Hepatocyte (in vitro differentiated cells): ENCODE data around the gene ALDOC. TPM values are rescaled to one million over a fixed set of nuclear protein-coding genes. Genes with fewer than 3 reads are reported as not detected.

Experiments used
- DNase-seq: peaks from one replicate; pipeline ENCODE4 v3.0.0-alpha.2; 2016; ENCODE audit warnings: low spot score
- H2AFZ ChIP-seq: fragments of 200-600 bp; sonication (generic); 2 replicates; pipeline ENCODE4 v1.6.0; 2016; ENCODE audit warnings: antibody characterized with exemption, mild to moderate bottlenecking
- H3K27ac ChIP-seq: fragments of 200-600 bp; sonication (generic); 2 replicates; pipeline ENCODE4 v1.5.1; 2016; ENCODE audit warnings: mild to moderate bottlenecking
- H3K27me3 ChIP-seq: fragments of 200-600 bp; sonication (generic); 2 replicates; pipeline ENCODE4 v1.6.1; 2016
- H3K36me3 ChIP-seq: fragments of 200-600 bp; sonication (generic); replicated peaks from 2 replicates; pipeline ENCODE4 v1.5.1; 2016; ENCODE audit warnings: low read depth; ENCODE audit not compliant: insufficient read depth
- H3K4me1 ChIP-seq: fragments of 200-600 bp; sonication (generic); 2 replicates; pipeline ENCODE4 v1.5.1; 2016; ENCODE audit warnings: mild to moderate bottlenecking, moderate library complexity; ENCODE audit not compliant: insufficient read depth
- H3K4me2 ChIP-seq: fragments of 200-600 bp; sonication (generic); 2 replicates; pipeline ENCODE4 v1.6.0; 2016
- H3K4me3 ChIP-seq: fragments of 200-600 bp; sonication (generic); 2 replicates; pipeline ENCODE4 v1.5.1; 2016; ENCODE audit warnings: mild to moderate bottlenecking
- H3K79me2 ChIP-seq: fragments of 200-600 bp; sonication (generic); 2 replicates; pipeline ENCODE4 v1.6.0; 2017; ENCODE audit warnings: mild to moderate bottlenecking
- H3K9me2 ChIP-seq: fragments of 200-600 bp; sonication (generic); replicated peaks from 2 replicates; pipeline ENCODE4 v1.6.0; 2017; ENCODE audit warnings: mild to moderate bottlenecking; ENCODE audit not compliant: insufficient read depth
- H3K9me3 ChIP-seq: fragments of 200-600 bp; sonication (generic); 2 replicates; pipeline ENCODE4 v1.5.1; 2016; ENCODE audit warnings: low read depth, mild to moderate bottlenecking
- H4K20me1 ChIP-seq: fragments of 200-600 bp; sonication (generic); 2 replicates; pipeline ENCODE4 v1.6.0; 2016; ENCODE audit warnings: mild to moderate bottlenecking; ENCODE audit not compliant: insufficient read depth, poor library complexity, severe bottlenecking
- EZH2 ChIP-seq: fragments of 200-600 bp; sonication (generic); IDR thresholded peaks from 2 replicates; pipeline ENCODE4 v1.6.1; 2016; ENCODE audit warnings: antibody characterized with exemption, mild to moderate bottlenecking, borderline replicate concordance
- EZH2phosphoT487 ChIP-seq: fragments of 200-600 bp; sonication (generic); IDR thresholded peaks from one replicate; pipeline ENCODE4 v1.6.1; 2018; ENCODE audit warnings: antibody characterized with exemption, mild to moderate bottlenecking, low read depth, moderate library complexity; ENCODE audit not compliant: unreplicated experiment, severe bottlenecking
- WGBS: methylation state at CpG from one replicate; pipeline ENCODE4 v1.1.6; 2016; ENCODE audit warnings: low lambda C conversion rate; ENCODE audit errors: missing lambda C conversion rate; 5-methylcytosine and 5-hydroxymethylcytosine counted together
- polyA plus RNA-seq: library from polyadenylated mRNA; unstranded; fragments of >200 nt; fragmentation: Nextera tagmentation; extraction: Ambion mirVana; gene quantifications from 2 replicates; pipeline ENCODE4 v1.2.1, GENCODE V29; 2016
- total RNA-seq: library from RNA; depleted of rRNA; stranded (reverse); fragments of >200 nt; gene quantifications from 2 replicates; pipeline ENCODE4 v1.2.3, GENCODE V29; 2014
- TF ChIP-seq, protein P1 (sequence below): fragments of 200-600 bp; sonication (generic); IDR thresholded peaks from 2 replicates; pipeline ENCODE4 v1.5.1; 2016; ENCODE audit warnings: antibody characterized with exemption, mild to moderate bottlenecking; ENCODE audit not compliant: poor library complexity

ALDOC gene
- total and polyA plus RNA-seq, 2 experiments from 2014 or later = 14.9 to 31.8 TPM

GRCh38 chr17:28573966-28574480 lies 2.7 kb downstream of the ALDOC start:
- Histone ChIP-seq H3K4me1 (peaks cover 12% of the 10 kb centered on the region), H3K4me2 (no peak overlapping the region), H3K9me2 (no peaks in the 10 kb centered on the region), H3K36me3 (no peaks in the 10 kb centered on the region), H3K27ac (no peak overlapping the region), H3K9me3 (no peaks in the 10 kb centered on the region), H4K20me1 (no peaks in the 10 kb centered on the region), H2AFZ (no peak overlapping the region), H3K79me2 (peaks cover 17% of the 10 kb centered on the region), H3K4me3 (no peak overlapping the region), H3K27me3 (no peaks in the 10 kb centered on the region)
- no peak for DNase-seq
- 95% methylated on average over 6 of the region's 6 CpGs for WGBS
- TF ChIP-seq EZH2phosphoT487 (no peak), EZH2 (no peak)
- TF ChIP-seq, protein P1, sequence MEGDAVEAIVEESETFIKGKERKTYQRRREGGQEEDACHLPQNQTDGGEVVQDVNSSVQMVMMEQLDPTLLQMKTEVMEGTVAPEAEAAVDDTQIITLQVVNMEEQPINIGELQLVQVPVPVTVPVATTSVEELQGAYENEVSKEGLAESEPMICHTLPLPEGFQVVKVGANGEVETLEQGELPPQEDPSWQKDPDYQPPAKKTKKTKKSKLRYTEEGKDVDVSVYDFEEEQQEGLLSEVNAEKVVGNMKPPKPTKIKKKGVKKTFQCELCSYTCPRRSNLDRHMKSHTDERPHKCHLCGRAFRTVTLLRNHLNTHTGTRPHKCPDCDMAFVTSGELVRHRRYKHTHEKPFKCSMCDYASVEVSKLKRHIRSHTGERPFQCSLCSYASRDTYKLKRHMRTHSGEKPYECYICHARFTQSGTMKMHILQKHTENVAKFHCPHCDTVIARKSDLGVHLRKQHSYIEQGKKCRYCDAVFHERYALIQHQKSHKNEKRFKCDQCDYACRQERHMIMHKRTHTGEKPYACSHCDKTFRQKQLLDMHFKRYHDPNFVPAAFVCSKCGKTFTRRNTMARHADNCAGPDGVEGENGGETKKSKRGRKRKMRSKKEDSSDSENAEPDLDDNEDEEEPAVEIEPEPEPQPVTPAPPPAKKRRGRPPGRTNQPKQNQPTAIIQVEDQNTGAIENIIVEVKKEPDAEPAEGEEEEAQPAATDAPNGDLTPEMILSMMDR = no peak

GRCh38 chr17:28573521-28573920 lies 3.2 kb downstream of the ALDOC start:
- H3K27ac ChIP-seq = no peak overlapping the region
- peaks cover 22% of the 10 kb centered on the region for H3K79me2 ChIP-seq
- no peak overlapping the region for H3K4me2 ChIP-seq
- no peak overlapping the region for H2AFZ ChIP-seq
- no peaks in the 10 kb centered on the region for H3K9me3 ChIP-seq
- TF ChIP-seq EZH2 (no peak), EZH2phosphoT487 (no peak)
- TF ChIP-seq, protein P1 = no peak
- H3K9me2 ChIP-seq = no peaks in the 10 kb centered on the region
- peaks cover 12% of the 10 kb centered on the region for H3K4me1 ChIP-seq
- WGBS = 98% methylated on average over 9 of the region's 9 CpGs
- H3K27me3 ChIP-seq = no peaks in the 10 kb centered on the region
- no peaks in the 10 kb centered on the region for H4K20me1 ChIP-seq
- DNase-seq = no peak
- H3K36me3 ChIP-seq = no peaks in the 10 kb centered on the region
- H3K4me3 ChIP-seq = no peak overlapping the region

GRCh38 chr17:28573040-28573380 lies 3.7 kb downstream of the ALDOC start:
- Histone ChIP-seq H3K9me3 (no peaks in the 10 kb centered on the region), H3K9me2 (no peaks in the 10 kb centered on the region), H3K27ac (peak overlapping the region; percentile 54), H3K4me1 (peaks cover 12% of the 10 kb centered on the region), H3K4me3 (no peak overlapping the region), H3K27me3 (no peaks in the 10 kb centered on the region), H4K20me1 (no peaks in the 10 kb centered on the region), H3K4me2 (peak overlapping the region; percentile 81), H3K36me3 (no peaks in the 10 kb centered on the region), H3K79me2 (peaks cover 26% of the 10 kb centered on the region), H2AFZ (no peak overlapping the region)
- peak; percentile 45 for DNase-seq
- TF ChIP-seq EZH2 = no peak
- TF ChIP-seq, protein P1 = no peak
- no peak for TF ChIP-seq EZH2phosphoT487
